HG02973 (cell line): ENCODE measurements around the gene PLA2G5.
"Not testable (repeated sequence)": the region's sequence is repeated elsewhere in the genome, so short reads cannot be mapped to it uniquely, and the experiment has no call there.

Experiments
- ATAC-seq: cut with Tn5 transposase; IDR thresholded peaks from one replicate; pipeline ENCODE4 v1.9.1; 2021; ENCODE audit warnings: moderate library complexity; ENCODE audit not compliant: unreplicated experiment

PLA2G5 gene

DNA sequence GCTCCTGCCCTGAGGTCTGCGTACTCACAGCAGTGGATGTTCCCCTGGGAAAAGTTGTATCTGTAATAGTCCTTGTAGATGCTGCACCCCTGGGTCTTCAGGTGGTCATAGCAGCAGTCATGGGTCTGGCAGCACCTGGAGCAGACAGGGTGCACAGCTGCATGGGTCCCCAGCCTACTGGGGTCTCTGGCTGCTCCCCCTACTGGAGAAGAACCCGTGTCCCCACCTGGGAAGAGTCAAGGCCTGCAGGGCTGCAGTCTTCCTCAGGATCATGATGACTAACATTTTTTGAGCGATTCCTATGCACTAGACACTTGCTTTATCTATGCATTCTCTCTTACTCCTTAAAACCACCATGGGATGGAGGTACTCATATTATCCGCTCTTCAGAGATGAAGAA, 45.5 kb downstream of the PLA2G5 start:
- no peak for ATAC-seq

DNA sequence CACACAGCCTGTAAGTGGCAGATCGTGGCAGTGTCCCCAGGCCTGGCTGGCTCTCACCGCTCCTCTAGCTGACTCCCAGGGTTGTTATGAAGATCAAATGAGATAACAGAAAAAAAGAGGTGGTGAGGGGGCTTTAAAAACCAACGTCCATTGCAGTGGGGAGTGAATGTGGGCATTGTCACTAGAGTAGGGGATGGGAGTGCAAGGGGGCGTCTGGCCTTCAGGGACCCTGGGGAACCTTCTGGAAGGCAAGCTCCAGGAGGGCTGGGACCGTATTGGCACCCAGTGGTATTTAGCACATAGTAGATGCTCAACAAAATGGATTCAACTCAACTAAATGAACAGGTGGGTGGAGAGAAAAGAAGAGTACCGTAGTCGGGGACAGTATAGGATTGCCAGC, 45.9 kb downstream of the PLA2G5 start:
- ATAC-seq, result no peak

DNA sequence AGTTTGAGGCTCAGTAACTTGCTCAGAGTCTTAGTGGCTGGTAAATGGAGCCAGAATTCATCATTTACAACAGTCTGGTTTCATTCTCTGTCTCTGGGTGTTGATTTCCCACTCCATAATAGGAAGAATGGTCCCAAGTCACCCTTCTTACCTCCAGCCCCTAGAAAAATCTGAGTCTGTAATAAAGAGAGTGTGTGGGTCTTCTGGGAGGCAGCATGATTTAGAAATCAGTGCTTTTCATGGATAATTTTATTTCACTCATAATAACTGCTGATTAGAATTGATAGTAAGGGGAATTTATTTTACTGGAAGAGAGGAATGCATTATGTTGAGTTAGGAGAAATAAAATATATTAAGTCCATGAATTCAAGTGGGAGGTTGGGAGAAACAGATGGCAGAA, 47.2 kb downstream of the PLA2G5 start:
- ATAC-seq, result no peak

DNA sequence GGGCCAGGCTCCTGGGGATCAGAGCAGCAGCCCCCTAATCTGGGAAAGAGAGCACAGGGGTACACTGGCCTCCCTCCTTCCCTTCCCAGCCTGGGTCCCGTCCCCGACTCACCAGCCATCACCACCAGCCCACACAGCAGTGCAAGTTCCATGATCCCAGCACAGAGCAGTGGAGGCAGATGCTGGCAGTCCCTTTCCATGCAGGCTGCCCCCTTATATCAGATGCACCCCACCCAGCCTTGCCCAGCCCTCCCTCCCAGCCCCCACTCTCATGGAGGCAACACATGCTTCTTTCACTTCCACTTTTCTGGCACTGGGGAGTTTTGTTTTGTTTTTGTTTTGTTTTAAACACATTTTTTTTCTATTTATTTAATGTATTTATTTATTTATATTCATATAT, 49.4 kb downstream of the PLA2G5 start, which contains the start of gene PLA2G2D:
Gene PLA2G2D (minus strand): TSS at position 190 of the 400 bp plus-strand sequence. CDS start 38 bp downstream, at position 152.
- ATAC-seq, result no peak

DNA sequence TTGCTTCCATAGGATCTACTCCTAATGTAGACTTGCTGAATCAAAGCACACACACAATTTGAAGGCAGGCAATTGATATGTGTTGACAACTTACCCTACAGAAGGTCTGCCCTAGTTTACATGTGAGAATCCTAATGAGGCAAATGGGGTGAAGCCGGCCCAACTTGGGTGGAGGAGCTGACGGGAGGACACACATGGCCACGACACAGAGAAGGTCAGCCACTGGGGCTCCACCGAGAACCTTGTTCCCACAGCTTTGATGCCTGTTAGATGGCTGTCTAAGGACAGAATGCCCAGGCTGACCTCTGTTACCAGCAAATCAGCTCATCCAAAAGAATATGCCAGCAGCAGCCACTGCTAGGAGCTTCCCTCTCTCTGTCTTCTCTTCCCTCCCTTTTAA, 50.8 kb downstream of the PLA2G5 start:
- no peak for ATAC-seq

DNA sequence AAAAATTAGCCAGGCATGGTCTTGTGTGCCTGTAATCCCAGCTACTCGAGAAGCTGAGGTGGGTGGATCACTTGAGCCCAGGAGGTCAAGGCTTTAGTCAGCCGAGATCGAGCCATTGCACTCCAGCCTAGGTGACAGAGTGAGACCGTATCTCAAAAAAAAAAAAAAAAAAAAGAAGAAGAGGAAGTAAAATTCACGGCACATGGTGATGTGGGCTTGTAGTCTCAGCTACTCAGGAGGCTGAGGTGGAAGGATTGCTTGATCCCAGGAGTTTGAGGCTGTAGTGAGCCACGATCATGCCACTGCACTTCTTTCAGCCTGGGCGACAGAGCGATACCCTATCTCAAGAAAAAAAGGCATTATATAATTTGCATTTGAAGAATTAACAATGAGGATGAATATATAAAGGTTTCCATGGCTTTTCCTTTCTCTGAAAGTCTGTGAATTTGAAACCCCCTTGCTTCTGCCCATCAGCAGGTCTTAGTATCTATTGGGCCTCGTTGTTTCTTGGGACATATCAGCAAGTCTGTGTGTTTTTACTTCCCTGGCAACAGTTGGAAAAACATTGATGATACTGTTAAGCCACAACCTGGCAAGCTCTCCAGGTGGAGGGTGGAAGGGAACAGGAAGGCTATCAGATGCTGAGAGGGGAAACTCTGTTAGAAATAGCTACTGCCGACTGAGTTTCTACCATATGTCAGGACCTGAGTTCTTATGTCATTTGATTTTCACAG, 53.9 kb downstream of the PLA2G5 start:
- ATAC-seq, result no peak

DNA sequence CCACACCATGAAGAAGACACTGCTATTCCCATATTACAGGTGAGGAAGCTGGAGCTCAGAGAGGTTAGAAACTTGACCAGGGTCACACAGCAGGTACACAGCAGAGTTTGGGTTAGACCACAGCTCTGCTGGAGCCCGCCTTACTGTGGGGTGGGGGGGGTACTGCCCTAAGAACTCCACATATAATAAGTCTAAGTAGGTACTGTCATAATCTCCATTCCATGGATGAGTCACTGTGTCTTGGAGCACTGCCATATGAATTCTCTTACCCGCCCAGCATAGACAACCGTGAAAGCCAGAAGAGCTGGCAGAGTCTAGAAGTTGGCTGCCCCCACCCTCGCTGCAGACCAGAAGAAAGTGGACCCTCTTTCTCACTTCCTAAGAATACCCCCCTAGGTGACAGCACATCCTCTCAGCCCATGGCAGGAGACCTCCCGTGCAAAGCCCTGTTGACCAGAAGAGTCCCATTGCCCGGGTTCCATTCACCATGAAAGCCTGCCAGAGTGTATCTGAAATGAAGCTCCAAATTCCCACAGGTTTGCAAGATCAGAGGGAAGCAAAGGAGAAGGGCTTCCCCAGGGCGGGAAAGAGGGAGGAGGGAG, 54.6 kb downstream of the PLA2G5 start:
- ATAC-seq, result no peak

DNA sequence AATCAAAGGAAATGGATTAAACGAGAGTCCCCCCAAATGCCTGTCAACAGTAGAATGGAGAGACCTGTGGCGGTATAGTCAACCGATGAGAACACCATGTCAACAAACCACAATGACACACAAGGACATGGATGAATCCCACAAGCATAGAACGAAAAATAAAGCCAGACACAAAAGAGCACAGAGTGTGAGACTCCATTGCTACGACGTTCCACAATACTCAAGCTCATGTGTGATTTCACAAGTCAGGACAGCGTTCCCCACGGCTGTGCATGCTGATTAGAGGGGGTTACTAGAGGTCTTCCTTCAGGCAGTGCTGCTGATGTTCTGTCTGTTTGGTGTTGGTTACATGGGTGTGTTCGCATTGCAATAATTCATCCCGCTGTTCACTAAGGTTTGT, 55.1 kb downstream of the PLA2G5 start:
- ATAC-seq, result no peak

DNA sequence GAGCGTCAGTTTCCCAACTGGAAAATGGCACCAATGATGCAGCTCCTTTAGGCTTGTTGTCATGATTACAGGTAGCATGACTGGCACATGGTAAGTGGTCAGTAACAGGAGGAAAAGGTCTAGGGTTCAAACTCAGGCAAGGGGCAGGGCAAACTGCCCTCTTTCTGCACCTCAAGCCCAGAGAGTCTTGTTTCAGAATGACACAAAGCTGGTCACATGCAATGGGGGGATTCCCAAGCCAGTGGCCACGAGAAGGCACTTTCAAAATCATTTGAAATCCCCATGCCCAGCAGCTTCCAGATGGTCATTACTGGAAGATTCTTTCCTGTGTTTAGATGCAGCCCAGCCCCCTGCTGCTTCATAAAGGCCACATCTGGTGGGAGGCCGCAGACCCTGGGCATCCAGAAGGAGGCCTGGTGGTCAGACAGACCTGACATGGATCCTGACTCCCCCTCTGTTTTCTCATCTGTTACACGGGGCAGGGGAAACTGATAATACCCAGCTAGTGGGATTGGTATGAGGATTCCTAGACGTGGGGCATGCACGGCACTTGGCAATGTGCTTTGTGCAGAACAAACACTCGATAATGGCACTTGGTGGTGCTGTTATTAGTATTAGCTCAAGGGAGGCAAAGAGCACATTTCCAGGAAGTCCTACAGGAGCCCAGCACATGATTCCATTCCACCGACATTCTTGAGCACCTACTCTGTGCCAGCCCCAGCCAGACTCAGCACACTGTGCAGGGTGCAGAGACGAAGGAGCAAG, 56.2 kb downstream of the PLA2G5 start:
- ATAC-seq, result no peak

DNA sequence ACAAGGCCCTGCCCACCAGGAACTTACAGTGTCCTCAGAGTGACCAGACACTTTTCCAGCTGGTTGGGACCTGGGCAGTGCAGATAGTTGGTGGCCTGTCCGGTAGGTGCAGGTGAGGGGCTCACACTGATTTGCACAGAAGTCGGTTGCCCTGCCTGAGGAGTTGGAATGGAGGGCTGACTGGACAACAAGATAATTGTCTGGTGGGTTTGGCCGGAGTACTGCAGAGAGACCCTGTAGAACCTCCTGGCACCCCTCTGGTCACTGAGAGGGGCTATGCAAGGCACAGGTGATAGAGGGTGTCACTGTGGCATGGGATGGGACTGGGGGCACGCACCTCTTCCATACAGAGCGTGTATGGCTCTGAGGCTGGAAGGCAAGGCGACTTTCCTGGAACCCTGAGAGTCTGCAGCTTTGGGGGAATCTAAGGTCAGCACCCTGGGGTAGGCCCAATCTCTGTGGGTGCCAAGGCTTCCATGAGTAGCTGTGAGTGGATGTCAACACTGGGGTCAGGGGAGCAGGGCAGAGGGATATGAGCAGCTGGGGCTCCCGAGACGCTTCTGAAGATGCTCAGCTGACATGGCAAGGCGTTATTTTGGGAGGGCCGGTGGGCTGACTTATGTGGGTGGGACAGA, 56.9 kb downstream of the PLA2G5 start:
- no peak for ATAC-seq

DNA sequence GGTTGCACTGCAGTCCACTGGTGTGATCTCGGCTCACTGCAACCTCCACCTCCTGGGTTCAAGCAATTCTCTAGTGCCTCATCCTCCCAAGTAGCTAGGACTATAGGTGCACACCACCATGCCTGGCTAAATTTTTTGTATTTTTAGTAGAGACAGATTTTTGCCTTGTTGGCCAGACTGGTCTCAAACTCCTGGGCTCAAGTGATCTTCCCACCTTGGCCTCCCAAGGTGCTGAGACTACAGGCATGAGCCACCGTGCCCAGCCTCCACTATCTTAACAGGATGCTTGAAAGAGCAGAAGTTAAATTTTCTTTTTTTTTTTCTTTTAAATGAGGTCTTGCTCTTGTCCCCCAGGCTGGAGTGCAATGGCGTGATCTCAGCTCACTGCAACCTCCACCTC, 60.5 kb downstream of the PLA2G5 start:
- ATAC-seq, result not testable (repeated sequence)

DNA sequence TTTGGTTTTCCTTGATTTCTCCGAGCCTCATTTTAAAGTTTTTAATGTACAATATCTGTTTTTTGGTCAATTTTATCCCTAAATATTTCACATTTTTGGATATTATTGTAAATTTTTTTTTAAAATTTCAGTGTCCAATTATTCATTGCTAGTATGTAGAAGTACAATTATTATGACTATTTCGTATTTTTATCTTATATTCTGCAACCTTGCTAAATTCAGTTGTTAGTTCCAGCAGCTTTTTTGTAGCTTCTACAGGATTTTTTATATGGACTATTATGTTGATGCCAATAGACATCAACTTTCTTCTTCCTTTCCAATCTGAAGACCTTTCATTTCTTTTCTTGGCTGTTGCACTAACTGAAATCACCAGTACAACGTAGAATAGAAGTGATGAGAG, 65.0 kb downstream of the PLA2G5 start:
- no peak for ATAC-seq

DNA sequence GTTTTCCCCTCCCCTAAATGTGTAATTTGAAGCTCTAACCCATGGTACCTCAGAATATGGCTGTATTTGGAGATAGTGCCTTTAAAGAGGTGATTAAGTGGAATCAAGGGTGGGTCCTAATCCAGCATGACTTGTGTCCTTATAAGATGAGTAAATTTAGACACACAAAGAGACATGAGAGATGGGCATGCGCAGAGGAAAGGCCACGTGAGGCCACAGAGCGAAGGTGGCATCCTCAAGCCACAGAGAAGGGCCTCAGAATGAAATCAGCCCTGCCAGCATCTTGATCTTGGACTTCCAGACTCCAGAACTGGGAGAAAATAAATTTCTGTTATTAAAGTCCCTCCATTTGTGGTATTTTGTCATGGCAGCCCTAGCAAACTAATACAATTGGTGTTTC, 66.3 kb downstream of the PLA2G5 start:
- no peak for ATAC-seq

DNA sequence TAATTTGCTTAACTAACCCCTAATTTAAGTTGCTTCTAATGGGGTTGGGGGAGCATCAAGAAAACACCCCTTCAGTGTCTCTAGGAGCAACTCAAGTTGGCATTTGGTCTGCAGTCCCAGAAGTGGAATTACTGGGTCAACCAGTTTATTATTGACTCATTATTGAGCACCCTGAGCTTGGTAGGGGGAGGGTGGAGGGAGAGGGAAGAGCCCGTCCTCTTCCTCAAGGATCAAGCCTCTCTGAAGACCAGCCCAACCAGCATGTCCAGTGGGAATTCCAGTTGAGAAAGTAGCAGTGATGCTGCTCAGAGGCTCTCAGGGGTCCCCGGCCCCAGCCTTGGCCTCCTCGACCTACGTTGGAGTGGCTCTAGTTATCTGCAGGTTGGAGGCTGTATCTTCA, 67.1 kb downstream of the PLA2G5 start:
- ATAC-seq, result no peak

DNA sequence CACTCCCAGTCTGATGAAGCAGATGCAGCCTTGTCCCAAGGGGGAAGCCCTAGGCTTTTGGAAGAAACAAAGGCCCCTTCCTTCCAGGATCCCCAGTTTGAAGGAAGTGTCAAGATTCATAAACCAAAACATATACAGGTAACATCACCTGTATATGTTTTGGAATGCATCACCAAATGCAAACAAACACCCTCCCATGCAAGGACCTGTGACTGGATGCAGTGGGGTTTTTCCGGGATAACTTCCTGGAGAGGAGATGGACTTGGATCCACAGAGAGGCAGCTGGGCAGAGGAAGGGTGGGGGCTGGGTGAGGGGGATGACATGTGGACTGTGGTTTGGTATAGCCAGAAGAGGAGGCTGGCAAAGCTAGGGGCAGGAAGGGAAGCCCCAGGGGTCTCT, 67.6 kb downstream of the PLA2G5 start:
- no peak for ATAC-seq

DNA sequence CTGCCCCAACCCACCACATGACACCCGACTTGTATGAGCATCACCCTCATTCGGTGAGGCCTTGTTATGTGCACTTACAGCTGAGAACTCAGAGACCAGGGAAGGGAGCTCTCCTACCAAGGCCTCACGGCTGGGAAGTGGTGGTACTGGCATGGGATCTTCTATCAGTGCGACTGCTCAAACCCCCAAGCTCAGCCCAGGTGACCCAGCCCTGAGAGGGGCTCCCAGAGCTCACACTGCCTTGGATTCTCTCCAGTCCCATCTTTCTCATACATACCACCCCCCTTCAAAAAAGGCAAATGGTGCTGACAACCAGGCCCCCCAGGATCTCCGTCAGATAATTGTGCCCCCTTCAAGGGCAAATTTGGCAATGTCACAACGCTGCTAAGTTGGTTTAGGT, 68.4 kb downstream of the PLA2G5 start:
- no peak for ATAC-seq

DNA sequence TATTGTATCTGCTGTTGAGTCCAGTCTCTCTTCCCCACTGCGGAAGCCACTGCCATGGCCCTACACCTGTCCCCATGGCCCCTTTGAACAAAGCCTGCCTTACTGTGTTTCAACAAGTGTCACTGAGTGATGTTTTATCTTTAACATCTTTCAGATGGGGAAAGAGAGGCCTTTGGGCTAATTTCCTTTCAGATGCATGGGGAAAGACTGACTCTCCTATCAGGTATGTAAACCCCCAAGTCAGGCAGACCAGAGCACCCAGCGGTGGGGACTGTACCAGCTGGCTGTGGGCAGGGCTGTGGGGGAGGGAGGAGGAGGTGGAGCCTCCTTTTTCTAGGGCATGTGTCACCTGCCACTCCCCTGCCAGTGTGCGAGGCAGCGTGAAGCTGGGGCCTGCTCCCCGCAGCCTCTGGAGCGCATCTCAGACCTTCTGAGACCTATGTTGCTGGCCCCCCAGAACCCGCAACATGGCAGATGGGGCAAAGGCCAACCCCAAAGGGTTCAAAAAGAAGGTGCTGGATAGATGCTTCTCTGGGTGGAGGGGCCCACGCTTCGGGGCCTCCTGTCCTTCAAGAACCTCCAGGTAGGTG, 69.1 kb downstream of the PLA2G5 start, which contains the start of gene PLA2G2F:
Gene PLA2G2F (plus strand): TSS at position 363 of the 590 bp plus-strand sequence. CDS start 105 bp downstream, at position 468.
- no peak for ATAC-seq

DNA sequence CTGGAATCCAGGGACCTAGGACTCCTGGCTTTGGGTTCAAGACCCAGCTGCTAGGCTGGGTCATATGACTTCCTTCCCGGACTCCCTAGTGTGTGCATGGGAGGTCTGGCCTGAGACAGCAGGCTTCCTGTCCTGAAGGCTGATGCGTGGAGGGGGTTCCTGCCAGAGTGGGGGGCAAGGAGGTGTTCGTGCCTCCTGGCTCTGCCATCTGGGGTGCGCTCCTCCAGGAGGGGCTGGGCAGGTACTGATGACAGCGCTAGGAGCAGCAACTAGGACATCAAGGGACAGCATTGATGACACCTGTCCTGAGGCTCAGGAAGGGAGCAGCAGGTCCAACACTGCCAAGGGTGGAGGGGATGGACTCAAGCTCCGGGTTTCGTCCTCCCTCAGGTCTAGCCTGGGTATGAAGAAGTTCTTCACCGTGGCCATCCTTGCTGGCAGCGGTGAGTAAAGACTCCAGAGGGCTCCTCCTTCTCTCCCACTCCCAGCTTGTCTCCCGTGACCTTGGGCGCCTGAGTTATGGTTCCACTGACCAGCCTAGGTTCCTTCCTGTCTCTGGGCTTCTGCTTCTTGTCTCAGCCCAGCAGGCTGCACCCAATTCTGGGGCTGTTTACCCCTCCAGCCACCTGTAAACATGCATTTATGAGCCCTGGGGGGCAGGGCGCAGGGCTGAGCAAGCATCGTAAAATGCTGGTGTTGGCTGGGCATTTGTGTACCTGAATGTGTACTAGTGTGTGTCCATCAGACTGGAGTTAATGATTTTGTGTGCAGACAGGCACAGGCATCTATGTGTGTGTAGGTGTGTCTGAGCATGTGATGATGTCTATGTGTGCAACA, 70.0 kb downstream of the PLA2G5 start:
- ATAC-seq, result no peak

DNA sequence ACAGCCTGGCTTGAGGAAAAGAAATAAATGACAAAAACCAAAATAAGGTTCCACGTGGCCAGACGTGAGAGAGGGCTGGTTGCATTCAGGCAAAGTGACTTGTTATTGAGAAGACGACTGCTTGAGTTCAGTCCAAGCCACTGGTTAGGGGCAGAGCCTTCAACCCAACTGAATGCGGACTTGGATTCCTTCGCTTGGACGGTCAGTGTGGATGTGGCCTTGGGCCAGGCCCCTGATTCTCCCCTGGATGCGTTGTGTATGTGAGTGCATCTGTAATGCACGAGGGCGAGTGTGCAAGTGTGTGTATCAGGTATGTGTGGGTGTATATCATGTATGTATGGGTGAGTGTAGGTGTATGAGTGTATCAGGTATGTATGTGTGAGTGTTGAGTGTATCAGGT, 71.0 kb downstream of the PLA2G5 start:
- ATAC-seq, result no peak

DNA sequence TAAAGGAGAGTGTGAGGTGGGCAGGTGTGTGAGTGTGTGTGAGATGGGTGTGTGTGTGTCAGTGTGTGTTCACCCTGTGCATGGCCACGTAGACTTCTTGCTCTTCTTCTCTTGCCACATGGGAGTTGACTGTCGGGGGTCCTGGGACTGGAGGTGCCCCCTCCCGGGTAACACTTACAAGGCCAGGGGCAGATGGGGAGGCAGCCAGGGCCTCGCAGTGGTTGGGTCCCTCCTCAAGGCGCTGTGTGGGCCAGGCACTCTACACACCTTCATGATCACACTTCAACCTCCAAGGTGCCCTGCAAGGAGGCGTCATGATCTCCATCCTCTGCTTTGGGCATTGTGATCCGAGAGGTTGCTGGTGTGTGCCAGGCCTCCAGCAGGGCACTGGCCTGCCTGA, 71.5 kb downstream of the PLA2G5 start:
- no peak for ATAC-seq
